IMR-90 (cell line): ENCODE measurements around the gene TMEM163. TPM values are rescaled to one million over a fixed set of nuclear protein-coding genes. Genes with fewer than 3 reads are reported as not detected.

Source experiments
- ATAC-seq: fragments of 200-7000 bp; cut with Tn5 transposase; 2 replicates; pipeline ENCODE4 v1.9.1; 2020; ENCODE audit warnings: low read depth, mild to moderate bottlenecking, moderate library complexity
- BruUV-seq: library from RNA; stranded (reverse); fragments of 400-500 nt; replicated peaks from 2 replicates; lab custom pipeline; 2021; lab: Mats Ljungman, UMichigan
- CTCF ChIA-PET: fragments of 300-600 bp; formaldehyde crosslinking; extraction: SDS; loops from one replicate; lab custom pipeline; 2021; ENCODE audit warnings: antibody characterized with exemption; lab: Yijun Ruan, JAX
- POLR2A ChIA-PET: fragments of 300-600 bp; sonication (Branson Sonifier 250); formaldehyde crosslinking; loops from one replicate; lab custom pipeline; 2022; ENCODE audit warnings: antibody characterized with exemption; ENCODE audit not compliant: unreplicated experiment; lab: Charles Lee
- DNase-seq: peaks from one replicate; pipeline ENCODE4 v3.0.0; 2013
- H2AFZ ChIP-seq: replicated peaks from 2 replicates; pipeline ENCODE3; 2013; ENCODE audit warnings: low read length, mild to moderate bottlenecking; ENCODE audit not compliant: poor library complexity
- H2AK5ac ChIP-seq: 2 replicates; pipeline ENCODE4 v1.6.1; 2013; ENCODE audit warnings: low read depth, low read length, inconsistent platforms
- H2AK9ac ChIP-seq: replicated peaks from 2 replicates; pipeline ENCODE3; 2013; ENCODE audit warnings: mild to moderate bottlenecking, low read depth, low read length, moderate library complexity; ENCODE audit not compliant: poor library complexity
- H2BK120ac ChIP-seq: 2 replicates; pipeline ENCODE4 v1.6.1; 2013; ENCODE audit warnings: low read depth, low read length, inconsistent platforms
- H2BK15ac ChIP-seq: 3 replicates; pipeline ENCODE4 v1.6.1; 2013; ENCODE audit warnings: low read depth, low read length, inconsistent platforms
- H2BK20ac ChIP-seq: 2 replicates; pipeline ENCODE4 v1.6.1; 2013; ENCODE audit warnings: low read depth, mild to moderate bottlenecking, inconsistent platforms, low read length, moderate library complexity
- H2BK5ac ChIP-seq: 2 replicates; pipeline ENCODE4 v1.6.1; 2013; ENCODE audit warnings: mild to moderate bottlenecking, low read depth, low read length, inconsistent platforms; ENCODE audit not compliant: poor library complexity, severe bottlenecking
- H3K14ac ChIP-seq: replicated peaks from 2 replicates; pipeline ENCODE4 v1.6.1; 2013; ENCODE audit warnings: low read depth, low read length, inconsistent platforms
- H3K18ac ChIP-seq: 2 replicates; pipeline ENCODE4 v1.6.1; 2013; ENCODE audit warnings: low read depth, low read length, control low read depth
- H3K23ac ChIP-seq: 2 replicates; pipeline ENCODE4 v1.6.1; 2013; ENCODE audit warnings: low read depth, low read length, inconsistent platforms
- H3K27ac ChIP-seq: 2 replicates; pipeline ENCODE4 v1.5.1; 2013; ENCODE audit warnings: mild to moderate bottlenecking, control low read depth, low read length; ENCODE audit not compliant: insufficient read depth
- H3K27me3 ChIP-seq: 2 replicates; pipeline ENCODE4 v1.6.1; 2013; ENCODE audit warnings: low read length; ENCODE audit not compliant: control insufficient read depth, insufficient read depth
- H3K36me3 ChIP-seq: 2 replicates; pipeline ENCODE4 v1.6.1; 2013; ENCODE audit warnings: low read length, mixed read lengths; ENCODE audit not compliant: control insufficient read depth, insufficient read depth
- H3K4ac ChIP-seq: 2 replicates; pipeline ENCODE4 v1.6.1; 2013; ENCODE audit warnings: low read depth, low read length, inconsistent platforms
- H3K4me1 ChIP-seq: 2 replicates; pipeline ENCODE4 v1.6.1; 2013; ENCODE audit warnings: low read length, mixed read lengths; ENCODE audit not compliant: control insufficient read depth, insufficient read depth
- H3K4me2 ChIP-seq: 2 replicates; pipeline ENCODE4 v1.6.1; 2013; ENCODE audit warnings: low read depth, mild to moderate bottlenecking, control low read depth, low read length, moderate library complexity
- H3K4me3 ChIP-seq: 2 replicates; pipeline ENCODE4 v1.5.1; 2013; ENCODE audit warnings: low read depth, mild to moderate bottlenecking, control low read depth, low read length, moderate library complexity; ENCODE audit not compliant: insufficient read depth
- H3K56ac ChIP-seq: 2 replicates; pipeline ENCODE4 v1.6.1; 2013; ENCODE audit warnings: low read length, inconsistent platforms; ENCODE audit not compliant: insufficient read depth; ENCODE audit errors: extremely low read depth
- H3K79me1 ChIP-seq, 2 experiments: 2 replicates each; pipeline ENCODE4 v1.6.1; 2013; ENCODE audit warnings: low read length in 2 of 2, inconsistent platforms in 1 of 2, low read depth in 1 of 2
- H3K9ac ChIP-seq: 2 replicates; pipeline ENCODE4 v1.6.1; 2013; ENCODE audit warnings: low read depth, low read length, control low read depth
- H3K9me1 ChIP-seq: 2 replicates; pipeline ENCODE4 v1.6.1; 2013; ENCODE audit warnings: low read length, inconsistent platforms; ENCODE audit not compliant: insufficient read depth
- H3K9me3 ChIP-seq: 2 replicates; pipeline ENCODE4 v1.6.1; 2013; ENCODE audit warnings: low read length; ENCODE audit not compliant: control insufficient read depth, insufficient read depth
- H4K20me1 ChIP-seq: 2 replicates; pipeline ENCODE4 v1.6.1; 2013; ENCODE audit warnings: low read length, inconsistent platforms; ENCODE audit not compliant: insufficient read depth
- H4K5ac ChIP-seq: 2 replicates; pipeline ENCODE4 v1.6.1; 2013; ENCODE audit warnings: mild to moderate bottlenecking, low read depth, low read length, control low read depth
- H4K8ac ChIP-seq, 2 experiments: 2 replicates each; pipeline ENCODE4 v1.6.1; 2013; ENCODE audit warnings: low read depth in 2 of 2, low read length in 2 of 2, control low read depth in 1 of 2, inconsistent platforms in 1 of 2
- H4K91ac ChIP-seq: 2 replicates; pipeline ENCODE4 v1.6.1; 2013; ENCODE audit warnings: low read depth, low read length, inconsistent platforms; ENCODE audit not compliant: insufficient read depth
- CHD1 ChIP-seq: IDR thresholded peaks from 2 replicates; pipeline ENCODE4 v1.6.1; 2012; ENCODE audit warnings: low read depth, low read length, improper control_type of control experiment
- ELK1 ChIP-seq: fragments of 150-350 bp; IDR thresholded peaks from 2 replicates; pipeline ENCODE4 v1.6.1; 2016; ENCODE audit warnings: low read depth, mild to moderate bottlenecking, low read length, moderate library complexity, borderline replicate concordance
- FOS ChIP-seq: fragments of 150-350 bp; IDR thresholded peaks from 2 replicates; pipeline ENCODE4 v1.6.1; 2016; ENCODE audit warnings: low read depth, low read length
- MAFK ChIP-seq: IDR thresholded peaks from 2 replicates; pipeline ENCODE4 v1.6.1; 2012; ENCODE audit warnings: low read depth, low read length, improper control_type of control experiment
- NFE2L2 ChIP-seq: fragments of 150-350 bp; IDR thresholded peaks from 2 replicates; pipeline ENCODE4 v1.6.1; 2016; ENCODE audit warnings: low read depth, mild to moderate bottlenecking, low read length
- RCOR1 ChIP-seq: IDR thresholded peaks from 2 replicates; pipeline ENCODE4 v1.6.1; 2012; ENCODE audit warnings: mild to moderate bottlenecking, low read length, improper control_type of control experiment; ENCODE audit not compliant: insufficient replicate concordance
- RFX5 ChIP-seq: IDR thresholded peaks from 2 replicates; pipeline ENCODE4 v1.8.0; 2012; ENCODE audit warnings: low read depth, mild to moderate bottlenecking, low read length, moderate library complexity
- SMC3 ChIP-seq: fragments of 150-350 bp; IDR thresholded peaks from 2 replicates; pipeline ENCODE4 v1.6.1; 2016; ENCODE audit warnings: low read depth, mild to moderate bottlenecking, antibody characterized with exemption, low read length, moderate library complexity
- USF2 ChIP-seq: fragments of 150-350 bp; IDR thresholded peaks from 2 replicates; pipeline ENCODE4 v1.6.1; 2017; ENCODE audit warnings: mild to moderate bottlenecking, antibody characterized with exemption, low read length, low read depth
- WGBS, 2 experiments: methylation state at CpG; one replicate each; pipeline versions ENCODE4 v1.1.5 to v1.1.7; 2013; ENCODE audit warnings: missing lambda C conversion rate in 2 of 2; ENCODE audit not compliant: insufficient read length in 1 of 2; ENCODE audit errors: extremely low coverage in 2 of 2; 5-methylcytosine and 5-hydroxymethylcytosine counted together
- dilution Hi-C: fragments of 300-500 bp; cut with HindIII; formaldehyde crosslinking; loops from one replicate; pipeline ENCODE4 v1.14.3; 2018; ENCODE audit warnings: low sequenced_read_pairs; ENCODE audit not compliant: unreplicated experiment
- in situ Hi-C: fragments of 300-500 bp; cut with MboI; formaldehyde crosslinking; loops from 3 replicates; pipeline ENCODE4 v1.14.3; 2019; ENCODE audit warnings: low sequenced_read_pairs, inconsistent platforms, mixed read lengths
- intact Hi-C: fragments of 100-400 bp; cut with micrococcal nuclease; formaldehyde crosslinking; loops from 2 replicates; pipeline ENCODE4 v1.10.0; 2022
- polyA plus RNA-seq, 3 experiments: library from polyadenylated mRNA; depleted of rRNA; stranded (reverse); fragments of >200 nt; gene quantifications; 2 replicates each; pipeline ENCODE4 v1.2.3, GENCODE V29; 2012; ENCODE audit warnings: low replicate concordance in 1 of 3
- total RNA-seq: library from RNA; depleted of rRNA; stranded (reverse); fragments of >200 nt; gene quantifications from 2 replicates; pipeline ENCODE4 v1.2.3, GENCODE V29; 2012
- TF ChIP-seq, protein P1 (sequence below): conservative IDR thresholded peaks from 2 replicates; pipeline ENCODE4 v1.5.1; 2012; ENCODE audit warnings: mild to moderate bottlenecking, low read depth, low read length, improper control_type of control experiment

The TMEM163 gene
- total and polyA plus RNA-seq, 2 of the 4 experiments (the other 2 are of a cell fraction), result not detected

DNA sequence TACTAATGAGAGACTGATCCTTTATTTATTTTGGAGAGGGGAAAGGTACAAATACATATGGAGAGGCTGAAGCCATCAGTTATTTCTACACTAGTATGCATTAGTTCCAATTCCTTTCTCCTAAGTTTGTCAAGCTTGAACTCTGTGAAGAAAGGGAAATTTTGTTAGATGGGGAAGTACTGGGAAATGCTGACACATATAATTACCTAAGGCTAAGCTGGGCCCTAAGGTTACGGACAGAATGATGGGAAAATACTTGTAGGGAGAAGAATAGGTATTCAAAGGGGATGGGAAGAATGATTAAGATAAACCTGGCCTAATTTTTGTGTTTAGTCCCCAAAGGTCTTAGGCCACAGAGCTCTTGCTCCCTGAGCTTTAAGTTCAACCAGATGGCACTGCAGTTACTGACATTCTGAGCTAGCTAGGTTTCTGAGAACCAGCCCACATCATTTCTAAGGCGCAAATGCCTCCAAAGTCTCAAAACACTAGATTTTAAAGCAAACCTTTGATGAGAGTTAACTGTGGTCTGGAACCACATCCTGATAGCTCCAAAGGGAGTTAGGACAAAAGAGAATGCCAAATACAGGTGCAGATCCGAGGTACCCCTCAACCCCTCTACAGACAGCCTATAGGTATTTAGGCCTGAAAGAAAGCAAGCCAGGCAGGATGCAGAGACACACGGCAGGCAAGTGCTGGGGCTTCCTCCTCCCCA lies 2.7 kb downstream of the TMEM163 start:
- ChIA-PET POLR2A (no interaction called here), CTCF (no interaction called here)
- in situ Hi-C loops, result no loop called here

More for the DNA sequence above, 2.7 kb downstream of the TMEM163 start:
- BruUV-seq, result no TSS peak
- DNase-seq (no peak), ATAC-seq (no peak)
- no peak overlapping the region for H3K14ac ChIP-seq
- H3K56ac ChIP-seq, result no peak overlapping the region
- H2BK20ac ChIP-seq, result no peak overlapping the region
- H2BK5ac ChIP-seq, result no peak overlapping the region
- no peak overlapping the region for H3K4ac ChIP-seq
- H3K9me1 ChIP-seq, result no peaks in the 10 kb centered on the region
- no peaks in the 10 kb centered on the region for H3K36me3 ChIP-seq
- no peak overlapping the region for H2AK5ac ChIP-seq
- H4K5ac ChIP-seq, result no peak overlapping the region
- H2BK15ac ChIP-seq, result no peak overlapping the region
- no peak overlapping the region for H3K4me2 ChIP-seq
- intact Hi-C loops, result no loop called here
- H4K20me1 ChIP-seq, result no peaks in the 10 kb centered on the region
- peaks cover 53% of the 10 kb centered on the region for H3K27me3 ChIP-seq
- no peaks in the 10 kb centered on the region for H3K79me1 ChIP-seq
- no peak overlapping the region for H2BK120ac ChIP-seq
- no peak overlapping the region for H4K91ac ChIP-seq
- H3K4me1 ChIP-seq, result no peaks in the 10 kb centered on the region
- H3K9ac ChIP-seq, result no peak overlapping the region
- H3K4me3 ChIP-seq, result no peak overlapping the region
- no peak overlapping the region for H2AFZ ChIP-seq
- no peaks in the 10 kb centered on the region for H3K9me3 ChIP-seq
- no peak overlapping the region for H2AK9ac ChIP-seq
- dilution Hi-C loops, result no loop called here
- TF ChIP-seq RCOR1 (no peak), USF2 (no peak), SMC3 (no peak), FOS (no peak), NFE2L2 (no peak), CHD1 (no peak), ELK1 (no peak), RFX5 (no peak), MAFK (no peak)
- TF ChIP-seq, protein P1, sequence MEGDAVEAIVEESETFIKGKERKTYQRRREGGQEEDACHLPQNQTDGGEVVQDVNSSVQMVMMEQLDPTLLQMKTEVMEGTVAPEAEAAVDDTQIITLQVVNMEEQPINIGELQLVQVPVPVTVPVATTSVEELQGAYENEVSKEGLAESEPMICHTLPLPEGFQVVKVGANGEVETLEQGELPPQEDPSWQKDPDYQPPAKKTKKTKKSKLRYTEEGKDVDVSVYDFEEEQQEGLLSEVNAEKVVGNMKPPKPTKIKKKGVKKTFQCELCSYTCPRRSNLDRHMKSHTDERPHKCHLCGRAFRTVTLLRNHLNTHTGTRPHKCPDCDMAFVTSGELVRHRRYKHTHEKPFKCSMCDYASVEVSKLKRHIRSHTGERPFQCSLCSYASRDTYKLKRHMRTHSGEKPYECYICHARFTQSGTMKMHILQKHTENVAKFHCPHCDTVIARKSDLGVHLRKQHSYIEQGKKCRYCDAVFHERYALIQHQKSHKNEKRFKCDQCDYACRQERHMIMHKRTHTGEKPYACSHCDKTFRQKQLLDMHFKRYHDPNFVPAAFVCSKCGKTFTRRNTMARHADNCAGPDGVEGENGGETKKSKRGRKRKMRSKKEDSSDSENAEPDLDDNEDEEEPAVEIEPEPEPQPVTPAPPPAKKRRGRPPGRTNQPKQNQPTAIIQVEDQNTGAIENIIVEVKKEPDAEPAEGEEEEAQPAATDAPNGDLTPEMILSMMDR, result no peak
- H3K27ac ChIP-seq, result no peak overlapping the region
- H3K18ac ChIP-seq, result no peak overlapping the region
- 67% methylated on average over 1 of the region's 4 CpGs; no CpG with 5 or more reads in 1 of the 2 experiments for WGBS, 2 experiments
- H3K23ac ChIP-seq, result no peak overlapping the region
- no peak overlapping the region for H4K8ac ChIP-seq
